ENCODE measurements around the gene EMILIN3.

Gene EMILIN3

DNA sequence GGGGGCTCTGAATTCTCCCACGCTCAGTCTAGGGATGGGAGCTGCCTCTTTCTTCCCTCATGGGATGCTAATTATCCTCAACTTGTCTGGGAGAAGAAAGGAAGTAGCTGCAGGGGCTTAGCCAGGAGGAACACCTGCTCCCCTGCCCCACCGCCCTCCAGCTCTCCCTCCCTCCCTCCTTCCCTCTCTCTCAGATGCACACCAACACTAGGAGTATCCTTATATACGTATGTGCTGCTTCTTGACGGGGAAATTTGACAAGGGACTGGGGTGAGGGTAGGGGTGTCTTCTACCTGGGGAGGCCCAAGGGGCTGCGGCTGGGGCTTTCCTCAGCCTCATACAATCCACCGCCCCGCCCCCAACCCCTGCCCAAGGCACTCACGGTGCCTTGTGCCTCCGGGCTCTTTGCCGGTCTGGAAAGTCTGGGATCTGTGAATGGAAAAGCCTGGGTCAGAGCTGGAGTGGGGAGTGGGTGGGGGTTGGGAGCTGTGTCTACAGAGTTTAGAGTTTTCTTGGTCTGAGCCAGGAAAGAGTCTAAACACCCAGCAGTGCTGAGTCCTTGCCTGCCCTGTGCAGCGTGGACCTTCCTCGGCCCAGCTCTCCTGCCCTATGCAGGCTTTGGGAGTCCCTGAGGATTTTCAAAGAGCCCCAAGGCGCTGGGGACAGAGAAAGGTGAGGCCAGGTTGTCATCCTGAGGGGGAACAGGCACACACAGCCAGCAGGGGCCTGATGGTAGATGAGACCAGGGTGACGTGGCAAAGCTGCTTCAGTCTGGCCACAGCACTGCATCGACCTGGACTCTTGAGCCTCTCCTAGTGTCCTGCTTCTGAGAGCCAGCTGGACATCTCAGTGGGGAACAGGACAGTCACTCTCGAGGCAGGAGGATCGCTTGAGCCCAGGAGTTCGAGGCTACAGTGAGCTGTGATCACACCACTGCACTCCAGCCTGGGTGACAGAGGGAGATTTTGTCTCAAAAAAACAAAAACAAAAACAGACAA lies 29.3 kb upstream of the EMILIN3 start:
- DNase-seq = no peak
- H3K9me3 Mint-ChIP-seq = no peaks in the 10 kb centered on the region
- H3K27ac Mint-ChIP-seq = no peak overlapping the region
- no peaks in the 10 kb centered on the region for H3K27me3 Mint-ChIP-seq
- no peaks in the 10 kb centered on the region for H3K36me3 Mint-ChIP-seq (ENCODE audit: low read depth)
- no peak overlapping the region for H3K4me3 Mint-ChIP-seq
- H3K4me1 Mint-ChIP-seq (ENCODE audit: low read depth) = no peaks in the 10 kb centered on the region

- H3K9me3 Mint-ChIP-seq = no peaks in the 10 kb centered on the region
- H3K4me1 Mint-ChIP-seq (ENCODE audit: low read depth) = no peaks in the 10 kb centered on the region
- H3K27me3 Mint-ChIP-seq = no peaks in the 10 kb centered on the region
- H3K27ac Mint-ChIP-seq = no peak overlapping the region
- no peak for DNase-seq
- no peak overlapping the region for H3K4me3 Mint-ChIP-seq
- no peaks in the 10 kb centered on the region for H3K36me3 Mint-ChIP-seq (ENCODE audit: low read depth)
Measured at GRCh38 chr20:41394931-41395666, 28.5 kb upstream of the EMILIN3 start.

DNA sequence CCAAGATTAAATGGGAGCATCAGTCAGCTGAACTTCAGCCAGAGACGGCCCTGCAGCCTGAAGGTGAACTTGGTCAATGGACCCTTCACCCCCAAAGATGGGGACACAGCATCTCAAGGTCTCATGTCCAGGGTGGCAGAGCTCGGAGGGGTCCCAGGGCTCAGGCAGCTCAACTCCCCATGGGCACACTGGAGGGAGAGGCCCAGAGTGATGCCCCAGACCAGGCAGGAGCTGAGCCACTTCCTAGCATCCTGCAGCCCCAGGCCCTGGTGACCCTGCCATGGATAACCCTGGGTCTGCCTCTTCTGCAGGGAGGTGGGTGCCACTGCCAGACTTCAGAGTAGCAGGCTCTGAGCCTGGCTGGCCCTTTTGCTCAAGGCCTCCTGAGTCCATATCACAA lies 27.5 kb upstream of the EMILIN3 start:
- Mint-ChIP-seq H3K4me1 (ENCODE audit: low read depth) (no peaks in the 10 kb centered on the region), H3K4me3 (no peak overlapping the region), H3K27me3 (no peaks in the 10 kb centered on the region), H3K36me3 (ENCODE audit: low read depth) (no peaks in the 10 kb centered on the region), H3K9me3 (no peaks in the 10 kb centered on the region), H3K27ac (no peak overlapping the region)
- DNase-seq = no peak

DNA sequence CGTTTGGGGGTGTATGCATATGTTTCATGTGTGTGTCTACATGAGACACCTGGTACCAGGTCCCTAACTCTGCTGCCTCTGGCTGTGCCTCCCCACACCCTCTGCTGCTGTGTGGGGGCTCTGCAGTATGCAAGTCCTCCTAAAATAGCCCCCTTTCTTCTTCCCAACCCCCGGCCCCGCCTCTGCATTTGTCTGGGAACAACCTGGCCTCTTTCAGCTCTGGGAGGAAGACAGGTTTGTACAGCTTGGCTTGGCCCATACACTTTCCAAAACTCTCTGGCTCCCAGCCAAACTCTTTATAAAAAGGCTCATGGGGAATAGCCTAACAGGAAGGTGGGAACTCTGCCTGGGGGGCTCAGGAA lies 27.1 kb upstream of the EMILIN3 start:
- no peak overlapping the region for H3K4me3 Mint-ChIP-seq
- H3K36me3 Mint-ChIP-seq (ENCODE audit: low read depth) = no peaks in the 10 kb centered on the region
- no peak for DNase-seq
- no peak overlapping the region for H3K27ac Mint-ChIP-seq
- H3K4me1 Mint-ChIP-seq (ENCODE audit: low read depth) = no peaks in the 10 kb centered on the region
- no peaks in the 10 kb centered on the region for H3K27me3 Mint-ChIP-seq
- H3K9me3 Mint-ChIP-seq = no peaks in the 10 kb centered on the region

DNA sequence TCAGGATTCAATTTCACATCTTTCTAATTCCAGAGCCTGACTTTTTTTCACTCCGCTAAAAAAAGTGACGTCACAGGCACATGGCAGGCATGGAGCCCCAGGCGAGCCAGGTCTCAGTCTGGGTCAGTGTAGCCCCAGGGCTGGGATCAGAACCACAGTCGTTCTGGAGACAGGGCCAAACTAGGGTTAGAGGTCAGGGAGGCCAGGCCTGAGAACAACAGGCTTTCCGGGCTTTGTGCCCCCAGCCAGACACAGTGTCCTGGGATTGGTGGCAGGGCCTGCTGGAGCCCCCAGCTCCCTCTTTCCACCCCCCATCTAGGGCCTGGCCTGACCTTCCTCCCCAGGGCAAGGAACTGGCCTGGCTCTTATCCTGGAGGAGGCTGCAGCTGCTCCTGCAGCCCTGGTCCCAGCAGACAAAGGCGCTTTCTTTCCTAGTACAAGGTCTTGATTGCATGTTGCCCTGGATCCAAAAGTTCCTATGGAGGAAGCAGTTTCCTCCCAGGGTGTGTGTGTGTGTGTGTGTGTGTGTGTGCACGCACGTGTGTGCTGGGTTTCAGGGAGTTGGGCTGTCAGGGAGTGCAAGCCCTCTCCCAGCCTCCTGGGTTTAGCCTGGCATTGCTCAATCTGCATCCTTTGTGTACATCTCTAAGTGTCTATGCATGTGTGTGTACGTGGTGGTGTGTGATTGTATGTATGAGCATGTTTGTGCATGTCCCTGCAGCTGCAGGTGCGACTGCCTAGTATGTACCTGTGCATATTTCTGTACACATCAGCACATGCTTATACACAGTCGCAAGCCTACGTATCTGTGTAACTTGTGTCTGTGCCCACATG lies 26.5 kb upstream of the EMILIN3 start:
- H3K27me3 Mint-ChIP-seq = no peaks in the 10 kb centered on the region
- no peaks in the 10 kb centered on the region for H3K4me1 Mint-ChIP-seq (ENCODE audit: low read depth)
- no peak overlapping the region for H3K4me3 Mint-ChIP-seq
- H3K27ac Mint-ChIP-seq = no peak overlapping the region
- H3K9me3 Mint-ChIP-seq = no peaks in the 10 kb centered on the region
- H3K36me3 Mint-ChIP-seq (ENCODE audit: low read depth) = no peaks in the 10 kb centered on the region
- no peak for DNase-seq

- DNase-seq = no peak
- no peaks in the 10 kb centered on the region for H3K36me3 Mint-ChIP-seq (ENCODE audit: low read depth)
- no peaks in the 10 kb centered on the region for H3K27me3 Mint-ChIP-seq
- H3K27ac Mint-ChIP-seq = no peak overlapping the region
- H3K9me3 Mint-ChIP-seq = no peaks in the 10 kb centered on the region
- no peak overlapping the region for H3K4me3 Mint-ChIP-seq
- no peaks in the 10 kb centered on the region for H3K4me1 Mint-ChIP-seq (ENCODE audit: low read depth)
Measured at GRCh38 chr20:41392295-41392694, 25.7 kb upstream of the EMILIN3 start.

DNA sequence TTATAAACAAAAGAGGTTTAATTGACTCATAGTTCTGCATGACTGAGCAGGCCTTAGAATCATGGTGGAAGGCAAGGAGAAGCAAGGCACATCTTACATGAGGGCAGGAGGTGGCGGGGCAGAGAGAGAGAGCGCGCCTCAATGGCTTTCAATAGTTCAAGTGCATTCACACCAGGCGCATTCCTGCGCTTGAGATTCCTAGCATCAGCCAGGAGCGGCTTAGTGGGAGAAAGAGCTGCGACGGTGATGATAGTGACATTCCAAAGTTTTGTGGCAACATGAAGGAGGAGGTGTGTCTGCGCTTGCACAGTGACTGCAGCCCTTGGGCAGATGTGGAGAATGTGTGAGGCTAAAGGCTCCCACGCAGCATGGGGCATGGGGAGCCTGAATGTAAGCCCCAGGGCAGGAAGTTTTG lies 25.0 kb upstream of the EMILIN3 start:
- no peak overlapping the region for H3K27ac Mint-ChIP-seq
- no peak overlapping the region for H3K4me3 Mint-ChIP-seq
- H3K27me3 Mint-ChIP-seq = no peaks in the 10 kb centered on the region
- no peaks in the 10 kb centered on the region for H3K4me1 Mint-ChIP-seq (ENCODE audit: low read depth)
- H3K9me3 Mint-ChIP-seq = no peaks in the 10 kb centered on the region
- no peaks in the 10 kb centered on the region for H3K36me3 Mint-ChIP-seq (ENCODE audit: low read depth)
- no peak for DNase-seq

DNA sequence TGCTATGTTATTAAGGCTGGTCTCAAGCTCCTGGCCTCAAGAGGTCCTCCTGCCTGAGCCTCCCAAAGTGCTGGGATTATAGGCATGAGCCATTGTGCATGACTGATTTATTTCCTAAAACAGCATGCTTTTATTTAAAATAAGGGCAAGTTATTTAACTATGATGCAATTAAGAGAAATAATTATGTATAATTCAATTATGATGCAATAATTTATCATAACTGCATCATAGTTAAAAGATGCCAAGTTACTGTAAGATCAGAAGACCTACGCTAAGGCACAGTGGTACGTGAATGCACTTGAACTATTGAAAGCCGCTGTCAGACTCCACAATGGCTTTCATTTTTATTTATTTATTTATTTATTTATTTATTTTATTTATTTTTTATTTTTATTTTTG lies 24.3 kb upstream of the EMILIN3 start:
- Mint-ChIP-seq H3K4me3 (no peak overlapping the region), H3K27ac (no peak overlapping the region), H3K36me3 (ENCODE audit: low read depth) (no peaks in the 10 kb centered on the region), H3K27me3 (no peaks in the 10 kb centered on the region), H3K4me1 (ENCODE audit: low read depth) (no peaks in the 10 kb centered on the region), H3K9me3 (no peaks in the 10 kb centered on the region)
- no peak for DNase-seq

DNA sequence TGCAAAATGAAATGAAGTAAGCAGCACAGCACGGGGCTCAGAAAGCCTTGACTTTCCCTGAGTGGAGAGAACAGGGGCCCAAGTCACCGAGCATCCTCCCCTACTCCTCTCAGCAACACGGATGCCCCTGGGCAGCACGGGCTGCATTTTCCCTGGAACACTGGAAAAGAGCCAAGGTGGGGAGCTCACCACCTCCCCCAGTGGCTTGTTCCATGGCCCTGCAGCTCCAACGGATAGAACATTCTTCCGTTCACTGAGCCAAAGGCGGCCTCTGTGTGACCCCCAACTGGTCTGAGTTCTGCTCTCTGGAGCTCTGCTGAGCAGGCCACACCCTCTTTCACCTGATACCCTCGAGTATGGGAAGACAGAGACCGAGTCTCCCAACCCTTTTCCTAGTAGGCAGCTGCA lies 20.8 kb upstream of the EMILIN3 start:
- no peaks in the 10 kb centered on the region for H3K4me1 Mint-ChIP-seq (ENCODE audit: low read depth)
- no peak overlapping the region for H3K27ac Mint-ChIP-seq
- H3K4me3 Mint-ChIP-seq = no peak overlapping the region
- H3K27me3 Mint-ChIP-seq = peaks cover 6% of the 10 kb centered on the region
- no peak for DNase-seq
- peaks cover 2% of the 10 kb centered on the region for H3K9me3 Mint-ChIP-seq
- H3K36me3 Mint-ChIP-seq (ENCODE audit: low read depth) = no peaks in the 10 kb centered on the region

DNA sequence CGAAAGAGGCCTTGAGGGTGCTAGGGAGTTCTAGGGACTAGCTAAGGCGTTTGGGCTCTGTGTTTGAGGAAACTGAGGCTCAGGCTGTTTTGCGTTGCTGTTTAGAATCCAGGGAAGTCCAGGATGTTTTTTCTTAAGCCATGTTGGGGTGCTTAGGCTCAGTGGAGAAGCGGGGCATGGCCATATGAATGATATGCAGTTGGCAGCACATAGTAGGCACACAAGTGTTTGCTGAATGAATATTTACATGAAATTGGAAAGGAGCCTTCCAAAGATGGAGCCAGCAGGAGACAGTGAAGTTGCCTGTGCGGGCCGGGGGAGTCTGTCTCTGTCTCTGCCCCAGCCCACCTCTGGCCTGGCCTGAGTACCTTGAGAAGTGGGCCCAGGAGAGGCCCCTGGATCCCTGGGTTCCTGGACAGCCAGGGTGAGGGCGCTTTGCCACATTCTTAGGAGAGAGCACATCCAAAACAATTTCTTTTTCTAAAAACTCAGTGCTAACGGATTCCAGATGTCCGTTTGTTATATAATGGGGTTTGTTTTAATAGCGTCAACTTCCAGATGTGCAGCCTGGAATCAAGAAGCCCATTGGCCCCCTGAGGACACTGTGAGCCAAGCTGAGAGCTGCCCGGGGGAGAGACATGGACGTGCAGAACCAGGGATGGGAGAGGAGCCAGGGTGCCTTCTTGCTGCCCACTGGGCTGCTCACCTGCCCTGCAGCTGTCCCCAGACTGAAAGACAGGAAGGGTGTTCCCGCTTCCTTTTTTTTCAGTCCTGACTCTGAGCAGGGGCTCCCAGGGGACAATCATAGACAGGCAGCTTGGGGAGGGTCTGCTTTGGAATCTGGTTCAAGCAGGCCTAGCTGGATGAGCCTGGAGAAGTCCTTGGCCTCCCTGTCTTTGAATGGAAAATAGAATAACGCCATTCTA lies 20.1 kb upstream of the EMILIN3 start:
- Mint-ChIP-seq H3K27ac (no peak overlapping the region), H3K27me3 (peaks cover 11% of the 10 kb centered on the region), H3K9me3 (peaks cover 2% of the 10 kb centered on the region), H3K4me3 (no peak overlapping the region), H3K36me3 (ENCODE audit: low read depth) (no peaks in the 10 kb centered on the region), H3K4me1 (ENCODE audit: low read depth) (no peaks in the 10 kb centered on the region)
- no peak for DNase-seq

GRCh38 chr20:41382791-41383305 lies 16.2 kb upstream of the EMILIN3 start:
- peaks cover 2% of the 10 kb centered on the region for H3K9me3 Mint-ChIP-seq
- peaks cover 2% of the 10 kb centered on the region for H3K4me1 Mint-ChIP-seq (ENCODE audit: low read depth)
- H3K27ac Mint-ChIP-seq = no peak overlapping the region
- no peaks in the 10 kb centered on the region for H3K36me3 Mint-ChIP-seq (ENCODE audit: low read depth)
- no peak for DNase-seq
- H3K27me3 Mint-ChIP-seq = peaks cover 22% of the 10 kb centered on the region
- no peak overlapping the region for H3K4me3 Mint-ChIP-seq

- no peak overlapping the region for H3K27ac Mint-ChIP-seq
- no peak for DNase-seq
- peaks cover 2% of the 10 kb centered on the region for H3K4me1 Mint-ChIP-seq (ENCODE audit: low read depth)
- no peak overlapping the region for H3K4me3 Mint-ChIP-seq
- peaks cover 43% of the 10 kb centered on the region for H3K27me3 Mint-ChIP-seq
- H3K36me3 Mint-ChIP-seq (ENCODE audit: low read depth) = no peaks in the 10 kb centered on the region
- H3K9me3 Mint-ChIP-seq = peaks cover 2% of the 10 kb centered on the region
Measured at GRCh38 chr20:41380551-41381193, 14.1 kb upstream of the EMILIN3 start.

- Mint-ChIP-seq H3K4me3 (no peak overlapping the region), H3K36me3 (ENCODE audit: low read depth) (no peaks in the 10 kb centered on the region), H3K9me3 (peaks cover 2% of the 10 kb centered on the region), H3K4me1 (ENCODE audit: low read depth) (peaks cover 2% of the 10 kb centered on the region), H3K27me3 (peaks cover 44% of the 10 kb centered on the region), H3K27ac (no peak overlapping the region)
- no peak for DNase-seq
Measured at GRCh38 chr20:41379551-41379950, 12.9 kb upstream of the EMILIN3 start.

Measured in activated T-cell treated with anti-CD3 and anti-CD28 coated beads, Interleukin-2, amount 50 U/mL, for 24 hours (primary cell).